ENCODE measurements around the gene HERC5. TPM values are rescaled to one million over a fixed set of nuclear protein-coding genes. Genes with fewer than 3 reads are reported as not detected.

The HERC5 gene
- total RNA-seq, 1 experiment from 2014 or later: 7.2 TPM

DNA sequence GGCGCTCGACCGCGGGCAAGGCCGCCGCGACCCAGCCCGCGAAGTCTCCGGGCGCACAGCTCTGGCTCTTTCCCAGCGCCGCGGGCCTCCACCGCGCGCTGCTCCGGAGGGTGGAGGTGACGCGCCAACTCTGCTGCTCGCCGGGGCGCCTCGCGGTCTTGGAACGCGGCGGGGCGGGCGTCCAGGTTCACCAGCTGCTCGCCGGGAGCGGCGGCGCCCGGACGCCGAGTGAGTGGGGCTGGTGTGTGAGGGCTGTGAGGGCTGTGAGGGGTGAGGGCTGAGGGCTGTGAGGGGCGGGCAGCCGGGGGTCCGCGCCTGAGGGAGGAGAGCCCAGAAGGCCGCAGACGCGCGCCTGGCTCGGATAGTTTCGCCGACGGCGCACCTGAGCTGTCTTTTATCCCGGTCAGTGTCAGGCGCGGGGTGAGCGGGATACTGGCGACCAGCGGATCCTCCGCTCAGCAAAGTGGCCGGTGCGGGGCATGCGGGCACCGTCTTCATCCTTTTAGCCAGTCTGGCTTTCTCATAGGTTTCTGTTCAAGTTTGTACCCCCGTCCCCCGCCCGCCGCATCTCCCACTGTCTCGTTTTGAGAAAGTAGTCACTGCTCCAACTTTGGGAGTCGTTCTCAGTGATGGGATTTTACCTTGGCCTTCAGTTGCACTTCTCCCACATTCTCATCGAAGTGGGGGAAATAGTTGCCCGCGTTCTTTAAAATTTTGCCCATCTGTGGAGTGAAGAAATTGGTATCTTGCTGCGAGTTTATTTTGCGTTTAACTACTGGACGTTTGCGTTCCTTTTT is 586 bp downstream of the HERC5 start:
- H3K36me3 ChIP-seq (ENCODE audit: control insufficient read depth in 1 of 2, insufficient read depth in 2 of 2, low read length in 2 of 2): no peaks in the 10 kb centered on the region
- peak; percentile 6 for DNase-seq (ENCODE audit: low read depth, low spot score)
- peaks cover 3 to 21% of the 10 kb centered on the region in 2 experiments; a peak in 2 of 4 replicates for H3K4me1 ChIP-seq (ENCODE audit: control insufficient read depth in 1 of 2, insufficient read depth in 2 of 2, low read length in 2 of 2)
- intact Hi-C loops (cut with micrococcal nuclease): loop anchor here (2.0 to 5.0 kb wide), 5 partner anchors 57 to 425 kb away; partner anchors contain the start of genes HERC6 and PPM1K
- H3K9me3 ChIP-seq (ENCODE audit: control insufficient read depth in 1 of 2, insufficient read depth in 1 of 2, low read depth in 1 of 2, low read length in 2 of 2): no peaks in the 10 kb centered on the region
- ChIA-PET CTCF (interaction anchor here (0.7 to 2.8 kb wide), 8 partner anchors 11 to 238 kb away, joined by 3 to 18 read pairs (median 5); partner anchors contain the start of genes HERC6 and PPM1K), RAD21 (ENCODE audit: low non-redundant PET in 1 of 2, low total read pairs in 2 of 2, uncharacterized antibody in 2 of 2, unreplicated experiment in 2 of 2) (interaction anchor here (1.1 to 1.2 kb wide), 4 partner anchors 79 to 246 kb away, joined by 3 read pairs; partner anchors contain the start of gene HERC6 (in 1 of the 2)), POLR2A (interaction anchor here (0.9 kb wide), 1 partner anchor 10 kb away, joined by 3 read pairs; no protein-coding TSS in a partner anchor)
- H3K27ac ChIP-seq (ENCODE audit: low read depth, low read length): peak overlapping the region; percentile 40; the same call in 1 of the 2 replicates
- H4K20me1 ChIP-seq (ENCODE audit: insufficient read depth): no peaks in the 10 kb centered on the region
- H3K27me3 ChIP-seq (ENCODE audit: insufficient read depth, low read length): no peaks in the 10 kb centered on the region
- peak overlapping the region; percentile 90 for H2AFZ ChIP-seq (ENCODE audit: low read depth, low read length, poor library complexity, severe bottlenecking)
- no peaks in the 10 kb centered on the region for H3K9me2 ChIP-seq (ENCODE audit: insufficient read depth)
- no TSS peak for BruUV-seq (replicated peaks)
- H3K4me2 ChIP-seq (ENCODE audit: low read length): peak overlapping the region; percentile 97
- H3K79me2 ChIP-seq (ENCODE audit: insufficient read depth, low read length): no peaks in the 10 kb centered on the region
- ATAC-seq: peak; percentile 70
- TF ChIP-seq EZH2phosphoT487 (IDR thresholded peaks at IDR 0.05; ENCODE audit: borderline replicate concordance) (no peak), ZFX (IDR thresholded peaks at IDR 0.05) (peak; percentile 62; the same call in 1 of the 2 replicates)
- peak overlapping the region; percentile 50 to 64 for H3K4me3 ChIP-seq (replicated peaks in 1 of 2; ENCODE audit: low read depth in 1 of 2, low read length in 2 of 2)
- peak overlapping the region; percentile 56 for H3K9ac ChIP-seq (ENCODE audit: low read length)

DNA sequence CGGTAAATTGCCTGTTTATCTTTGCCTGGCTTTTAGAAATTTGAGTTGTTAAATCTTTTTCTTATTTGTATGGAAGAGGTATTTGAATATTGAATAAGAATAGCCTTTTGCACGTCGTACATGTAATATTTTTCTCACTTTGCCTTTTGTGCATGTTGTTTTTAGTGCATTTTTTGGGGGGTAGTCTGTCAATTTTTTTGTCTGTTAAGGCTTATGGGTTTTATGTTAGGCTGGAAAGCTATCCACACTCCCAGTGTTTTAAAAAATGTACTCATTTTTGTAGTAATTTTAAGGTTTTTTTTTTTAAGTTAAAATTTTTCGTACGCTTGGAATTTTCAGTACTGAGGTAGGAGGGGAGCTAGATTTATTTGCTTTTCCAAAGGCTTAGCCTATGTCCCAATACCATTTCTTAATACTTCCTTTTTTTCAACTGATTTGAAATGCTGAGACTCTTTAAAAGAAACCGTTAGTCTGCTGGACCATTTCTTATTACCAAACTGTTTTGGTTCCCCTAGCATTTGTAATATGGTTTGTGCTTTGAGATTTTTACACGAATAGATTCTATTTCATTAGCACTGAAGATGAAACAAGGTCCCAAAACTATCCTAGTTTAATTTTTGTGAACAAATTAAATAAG is 1.3 kb downstream of the HERC5 start:
- ChIA-PET RAD21 (ENCODE audit: low non-redundant PET in 1 of 2, low total read pairs in 2 of 2, uncharacterized antibody in 2 of 2, unreplicated experiment in 2 of 2) (no interaction called here), CTCF (no interaction called here), POLR2A (no interaction called here)
- Histone ChIP-seq H3K4me3 (replicated peaks in 1 of 2; ENCODE audit: low read depth in 1 of 2, low read length in 2 of 2) (0 out of 4 replicates have a peak overlapping the region, but pooled peaks of 1 of the 2 experiments have one; percentile 64), H3K79me2 (ENCODE audit: insufficient read depth, low read length) (no peaks in the 10 kb centered on the region), H3K36me3 (ENCODE audit: control insufficient read depth in 1 of 2, insufficient read depth in 2 of 2, low read length in 2 of 2) (no peaks in the 10 kb centered on the region), H3K4me1 (ENCODE audit: control insufficient read depth in 1 of 2, insufficient read depth in 2 of 2, low read length in 2 of 2) (peaks cover 3 to 21% of the 10 kb centered on the region in 2 experiments; a peak in 2 of 4 replicates), H3K4me2 (ENCODE audit: low read length) (peak overlapping the region; percentile 97; the same call in 1 of the 2 replicates), H4K20me1 (ENCODE audit: insufficient read depth) (no peaks in the 10 kb centered on the region), H3K9me3 (ENCODE audit: control insufficient read depth in 1 of 2, insufficient read depth in 1 of 2, low read depth in 1 of 2, low read length in 2 of 2) (no peaks in the 10 kb centered on the region), H2AFZ (ENCODE audit: low read depth, low read length, poor library complexity, severe bottlenecking) (no peak overlapping the region), H3K27me3 (ENCODE audit: insufficient read depth, low read length) (no peaks in the 10 kb centered on the region), H3K9me2 (ENCODE audit: insufficient read depth) (no peaks in the 10 kb centered on the region), H3K27ac (ENCODE audit: low read depth, low read length) (no peak overlapping the region), H3K9ac (ENCODE audit: low read length) (no peak overlapping the region)
- DNase-seq (ENCODE audit: low read depth, low spot score): no peak
- no peak for ATAC-seq
- intact Hi-C loops (cut with micrococcal nuclease): loop anchor here (5.0 kb wide), 3 partner anchors 176 to 426 kb away; partner anchors contain the start of gene PPM1K
- BruUV-seq (replicated peaks): TSS peak; percentile 56
- TF ChIP-seq SRF (IDR thresholded peaks at IDR 0.05; ENCODE audit: low read depth) (no peak), JUND (IDR thresholded peaks at IDR 0.05) (no peak), YY1 (IDR thresholded peaks at IDR 0.05; ENCODE audit: extremely low read depth, insufficient replicate concordance, low read depth, low read length) (no peak), EZH2phosphoT487 (IDR thresholded peaks at IDR 0.05; ENCODE audit: borderline replicate concordance) (no peak), ELF1 (IDR thresholded peaks at IDR 0.05; ENCODE audit: borderline replicate concordance, low read depth) (no peak), POLR2AphosphoS5 (IDR thresholded peaks at IDR 0.05; ENCODE audit: low read depth, low read length) (no peak), FOSL1 (IDR thresholded peaks at IDR 0.05; ENCODE audit: low read depth) (no peak)
- TF ChIP-seq, protein P1, sequence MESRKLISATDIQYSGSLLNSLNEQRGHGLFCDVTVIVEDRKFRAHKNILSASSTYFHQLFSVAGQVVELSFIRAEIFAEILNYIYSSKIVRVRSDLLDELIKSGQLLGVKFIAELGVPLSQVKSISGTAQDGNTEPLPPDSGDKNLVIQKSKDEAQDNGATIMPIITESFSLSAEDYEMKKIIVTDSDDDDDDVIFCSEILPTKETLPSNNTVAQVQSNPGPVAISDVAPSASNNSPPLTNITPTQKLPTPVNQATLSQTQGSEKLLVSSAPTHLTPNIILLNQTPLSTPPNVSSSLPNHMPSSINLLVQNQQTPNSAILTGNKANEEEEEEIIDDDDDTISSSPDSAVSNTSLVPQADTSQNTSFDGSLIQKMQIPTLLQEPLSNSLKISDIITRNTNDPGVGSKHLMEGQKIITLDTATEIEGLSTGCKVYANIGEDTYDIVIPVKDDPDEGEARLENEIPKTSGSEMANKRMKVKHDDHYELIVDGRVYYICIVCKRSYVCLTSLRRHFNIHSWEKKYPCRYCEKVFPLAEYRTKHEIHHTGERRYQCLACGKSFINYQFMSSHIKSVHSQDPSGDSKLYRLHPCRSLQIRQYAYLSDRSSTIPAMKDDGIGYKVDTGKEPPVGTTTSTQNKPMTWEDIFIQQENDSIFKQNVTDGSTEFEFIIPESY (IDR thresholded peaks at IDR 0.05; ENCODE audit: extremely low read depth, insufficient replicate concordance, low read length): no peak
- TF ChIP-seq, protein P2, sequence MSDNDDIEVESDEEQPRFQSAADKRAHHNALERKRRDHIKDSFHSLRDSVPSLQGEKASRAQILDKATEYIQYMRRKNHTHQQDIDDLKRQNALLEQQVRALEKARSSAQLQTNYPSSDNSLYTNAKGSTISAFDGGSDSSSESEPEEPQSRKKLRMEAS (IDR thresholded peaks at IDR 0.05): no peak
- TF ChIP-seq, protein P3, sequence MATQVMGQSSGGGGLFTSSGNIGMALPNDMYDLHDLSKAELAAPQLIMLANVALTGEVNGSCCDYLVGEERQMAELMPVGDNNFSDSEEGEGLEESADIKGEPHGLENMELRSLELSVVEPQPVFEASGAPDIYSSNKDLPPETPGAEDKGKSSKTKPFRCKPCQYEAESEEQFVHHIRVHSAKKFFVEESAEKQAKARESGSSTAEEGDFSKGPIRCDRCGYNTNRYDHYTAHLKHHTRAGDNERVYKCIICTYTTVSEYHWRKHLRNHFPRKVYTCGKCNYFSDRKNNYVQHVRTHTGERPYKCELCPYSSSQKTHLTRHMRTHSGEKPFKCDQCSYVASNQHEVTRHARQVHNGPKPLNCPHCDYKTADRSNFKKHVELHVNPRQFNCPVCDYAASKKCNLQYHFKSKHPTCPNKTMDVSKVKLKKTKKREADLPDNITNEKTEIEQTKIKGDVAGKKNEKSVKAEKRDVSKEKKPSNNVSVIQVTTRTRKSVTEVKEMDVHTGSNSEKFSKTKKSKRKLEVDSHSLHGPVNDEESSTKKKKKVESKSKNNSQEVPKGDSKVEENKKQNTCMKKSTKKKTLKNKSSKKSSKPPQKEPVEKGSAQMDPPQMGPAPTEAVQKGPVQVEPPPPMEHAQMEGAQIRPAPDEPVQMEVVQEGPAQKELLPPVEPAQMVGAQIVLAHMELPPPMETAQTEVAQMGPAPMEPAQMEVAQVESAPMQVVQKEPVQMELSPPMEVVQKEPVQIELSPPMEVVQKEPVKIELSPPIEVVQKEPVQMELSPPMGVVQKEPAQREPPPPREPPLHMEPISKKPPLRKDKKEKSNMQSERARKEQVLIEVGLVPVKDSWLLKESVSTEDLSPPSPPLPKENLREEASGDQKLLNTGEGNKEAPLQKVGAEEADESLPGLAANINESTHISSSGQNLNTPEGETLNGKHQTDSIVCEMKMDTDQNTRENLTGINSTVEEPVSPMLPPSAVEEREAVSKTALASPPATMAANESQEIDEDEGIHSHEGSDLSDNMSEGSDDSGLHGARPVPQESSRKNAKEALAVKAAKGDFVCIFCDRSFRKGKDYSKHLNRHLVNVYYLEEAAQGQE (IDR thresholded peaks at IDR 0.05; ENCODE audit: low read depth): no peak
